Measurements from ENCODE around the gene CLEC12A. TPM values are rescaled to one million over a fixed set of nuclear protein-coding genes. Genes with fewer than 3 reads are reported as not detected.
"Not testable (repeated sequence)": the region's sequence is repeated elsewhere in the genome, so short reads cannot be mapped to it uniquely, and the experiment has no call there.

Gene CLEC12A
- total and polyA plus RNA-seq, 5 donors from 2014 or later, result 0.27 to 1.0 TPM; not detected in 3

GRCh38 chr12:9973949-9974348 is 2.7 kb downstream of the CLEC12A start:
- Mint-ChIP-seq H3K36me3 (no peaks in the 10 kb centered on the region), H3K4me3 (no peak overlapping the region), H3K27me3 (peaks cover 44% of the 10 kb centered on the region), H3K27ac (peak overlapping the region in 1 of 3 donors; percentile 4), H3K4me1 (no peaks in the 10 kb centered on the region), H3K9me3 (peaks cover 0 to 6% (median 1%) of the 10 kb centered on the region in 7 donors)
- DNase-seq (no peak), ATAC-seq (ENCODE audit: low read depth in 2 of 2) (no peak)
- Histone ChIP-seq H3K4me3 (ENCODE audit: low read depth, low read length) (no peak overlapping the region), H3K9me3 (ENCODE audit: control insufficient read depth in 2 of 2, low read length in 2 of 2) (peaks cover 0 to 3% of the 10 kb centered on the region in 2 experiments), H3K4me1 (ENCODE audit: control insufficient read depth, insufficient read depth, low read length, poor library complexity, severe bottlenecking) (no peaks in the 10 kb centered on the region), H3K27me3 (ENCODE audit: control insufficient read depth, insufficient read depth, low read length) (peaks cover 11% of the 10 kb centered on the region), H3K36me3 (ENCODE audit: control insufficient read depth, insufficient read depth, low read length) (no peaks in the 10 kb centered on the region), H3K27ac (ENCODE audit: insufficient read depth, low read length, poor library complexity, severe bottlenecking) (no peak overlapping the region)

GRCh38 chr12:9974731-9975130 is 3.5 kb downstream of the CLEC12A start:
- H3K4me3 ChIP-seq (ENCODE audit: low read depth, low read length); ATAC-seq (ENCODE audit: low read depth in 2 of 2); H3K4me3 Mint-ChIP-seq; H3K9me3 ChIP-seq (ENCODE audit: control insufficient read depth in 2 of 2, low read length in 2 of 2); H3K36me3 Mint-ChIP-seq; H3K9me3 Mint-ChIP-seq; H3K27ac ChIP-seq (ENCODE audit: insufficient read depth, low read length, poor library complexity, severe bottlenecking); H3K36me3 ChIP-seq (ENCODE audit: control insufficient read depth, insufficient read depth, low read length); H3K27ac Mint-ChIP-seq; DNase-seq; H3K4me1 Mint-ChIP-seq; H3K4me1 ChIP-seq (ENCODE audit: control insufficient read depth, insufficient read depth, low read length, poor library complexity, severe bottlenecking): not testable (repeated sequence)
- H3K27me3 Mint-ChIP-seq, result peaks cover 52% of the 10 kb centered on the region
- peaks cover 11% of the 10 kb centered on the region for H3K27me3 ChIP-seq (ENCODE audit: control insufficient read depth, insufficient read depth, low read length)

GRCh38 chr12:9975614-9976013 is 4.4 kb downstream of the CLEC12A start:
- Histone ChIP-seq H3K4me1 (ENCODE audit: control insufficient read depth, insufficient read depth, low read length, poor library complexity, severe bottlenecking) (no peaks in the 10 kb centered on the region), H3K4me3 (ENCODE audit: low read depth, low read length) (no peak overlapping the region), H3K27me3 (ENCODE audit: control insufficient read depth, insufficient read depth, low read length) (peaks cover 11% of the 10 kb centered on the region), H3K36me3 (ENCODE audit: control insufficient read depth, insufficient read depth, low read length) (no peaks in the 10 kb centered on the region), H3K9me3 (ENCODE audit: control insufficient read depth in 2 of 2, low read length in 2 of 2) (peaks cover 0 to 3% of the 10 kb centered on the region in 2 experiments), H3K27ac (ENCODE audit: insufficient read depth, low read length, poor library complexity, severe bottlenecking) (no peak overlapping the region)
- no peak overlapping the region for H3K27ac Mint-ChIP-seq
- peaks cover 0 to 6% (median 1%) of the 10 kb centered on the region in 7 donors for H3K9me3 Mint-ChIP-seq
- no peaks in the 10 kb centered on the region for H3K4me1 Mint-ChIP-seq
- DNase-seq (no peak), ATAC-seq (ENCODE audit: low read depth in 2 of 2) (no peak)
- peaks cover 57% of the 10 kb centered on the region for H3K27me3 Mint-ChIP-seq
- H3K4me3 Mint-ChIP-seq, result no peak overlapping the region
- H3K36me3 Mint-ChIP-seq, result no peaks in the 10 kb centered on the region

GRCh38 chr12:9976626-9977025 is 5.4 kb downstream of the CLEC12A start:
- H3K36me3 ChIP-seq (ENCODE audit: control insufficient read depth, insufficient read depth, low read length); H3K9me3 Mint-ChIP-seq; H3K4me3 Mint-ChIP-seq; H3K4me3 ChIP-seq (ENCODE audit: low read depth, low read length); H3K4me1 ChIP-seq (ENCODE audit: control insufficient read depth, insufficient read depth, low read length, poor library complexity, severe bottlenecking); H3K36me3 Mint-ChIP-seq; H3K27ac ChIP-seq (ENCODE audit: insufficient read depth, low read length, poor library complexity, severe bottlenecking); H3K9me3 ChIP-seq (ENCODE audit: control insufficient read depth in 2 of 2, low read length in 2 of 2); ATAC-seq (ENCODE audit: low read depth in 2 of 2); DNase-seq; H3K27ac Mint-ChIP-seq; H3K4me1 Mint-ChIP-seq: not testable (repeated sequence)
- H3K27me3 ChIP-seq (ENCODE audit: control insufficient read depth, insufficient read depth, low read length), result peaks cover 17% of the 10 kb centered on the region
- peaks cover 59% of the 10 kb centered on the region for H3K27me3 Mint-ChIP-seq

GRCh38 chr12:9977916-9978315 is 6.7 kb downstream of the CLEC12A start:
- DNase-seq (no peak), ATAC-seq (ENCODE audit: low read depth in 2 of 2) (no peak)
- no peak overlapping the region for H3K27ac Mint-ChIP-seq
- Histone ChIP-seq H3K36me3 (ENCODE audit: control insufficient read depth, insufficient read depth, low read length) (no peaks in the 10 kb centered on the region), H3K4me3 (ENCODE audit: low read depth, low read length) (no peak overlapping the region), H3K27ac (ENCODE audit: insufficient read depth, low read length, poor library complexity, severe bottlenecking) (no peak overlapping the region), H3K9me3 (ENCODE audit: control insufficient read depth in 2 of 2, low read length in 2 of 2) (peaks cover 0 to 3% of the 10 kb centered on the region in 2 experiments), H3K4me1 (ENCODE audit: control insufficient read depth, insufficient read depth, low read length, poor library complexity, severe bottlenecking) (no peaks in the 10 kb centered on the region), H3K27me3 (ENCODE audit: control insufficient read depth, insufficient read depth, low read length) (peaks cover 21% of the 10 kb centered on the region)
- H3K9me3 Mint-ChIP-seq, result peaks cover 0 to 6% (median 1%) of the 10 kb centered on the region in 7 donors
- H3K4me3 Mint-ChIP-seq, result no peak overlapping the region
- H3K4me1 Mint-ChIP-seq, result no peaks in the 10 kb centered on the region
- peaks cover 55% of the 10 kb centered on the region for H3K27me3 Mint-ChIP-seq
- H3K36me3 Mint-ChIP-seq, result no peaks in the 10 kb centered on the region

GRCh38 chr12:9980126-9980525 is 8.9 kb downstream of the CLEC12A start:
- Mint-ChIP-seq H3K4me1 (no peaks in the 10 kb centered on the region), H3K4me3 (no peak overlapping the region), H3K9me3 (peaks cover 0 to 3% (median 0%) of the 10 kb centered on the region in 7 donors), H3K27me3 (peaks cover 52% of the 10 kb centered on the region), H3K27ac (no peak overlapping the region), H3K36me3 (no peaks in the 10 kb centered on the region)
- ATAC-seq (ENCODE audit: low read depth in 2 of 2) (no peak), DNase-seq (no peak)
- H3K36me3 ChIP-seq (ENCODE audit: control insufficient read depth, insufficient read depth, low read length), result no peaks in the 10 kb centered on the region
- H3K9me3 ChIP-seq (ENCODE audit: control insufficient read depth in 2 of 2, low read length in 2 of 2), result peaks cover 0 to 3% of the 10 kb centered on the region in 2 experiments
- no peak overlapping the region for H3K4me3 ChIP-seq (ENCODE audit: low read depth, low read length)
- no peaks in the 10 kb centered on the region for H3K4me1 ChIP-seq (ENCODE audit: control insufficient read depth, insufficient read depth, low read length, poor library complexity, severe bottlenecking)
- no peak overlapping the region for H3K27ac ChIP-seq (ENCODE audit: insufficient read depth, low read length, poor library complexity, severe bottlenecking)
- peaks cover 17% of the 10 kb centered on the region for H3K27me3 ChIP-seq (ENCODE audit: control insufficient read depth, insufficient read depth, low read length)

- H3K36me3 ChIP-seq (ENCODE audit: control insufficient read depth, insufficient read depth, low read length), result no peaks in the 10 kb centered on the region
- no peak overlapping the region for H3K27ac ChIP-seq (ENCODE audit: insufficient read depth, low read length, poor library complexity, severe bottlenecking)
- Mint-ChIP-seq H3K9me3 (peaks cover 0 to 4% (median 0%) of the 10 kb centered on the region in 7 donors), H3K36me3 (no peaks in the 10 kb centered on the region), H3K4me3 (no peak overlapping the region), H3K4me1 (no peaks in the 10 kb centered on the region), H3K27ac (peak overlapping the region in 1 of 3 donors; percentile 16), H3K27me3 (peaks cover 34% of the 10 kb centered on the region)
- peaks cover 36% of the 10 kb centered on the region for H3K27me3 ChIP-seq (ENCODE audit: control insufficient read depth, insufficient read depth, low read length)
- no peak overlapping the region for H3K4me3 ChIP-seq (ENCODE audit: low read depth, low read length)
- no peaks in the 10 kb centered on the region for H3K9me3 ChIP-seq (ENCODE audit: control insufficient read depth in 2 of 2, low read length in 2 of 2)
- ATAC-seq (ENCODE audit: low read depth in 2 of 2) (no peak), DNase-seq (no peak)
- no peaks in the 10 kb centered on the region for H3K4me1 ChIP-seq (ENCODE audit: control insufficient read depth, insufficient read depth, low read length, poor library complexity, severe bottlenecking)
These were observed 20.7 kb downstream of the CLEC12A start for GRCh38 chr12:9991876-9992275.

- Mint-ChIP-seq H3K36me3 (no peaks in the 10 kb centered on the region), H3K27ac (no peak overlapping the region), H3K9me3 (peaks cover 0 to 4% (median 0%) of the 10 kb centered on the region in 7 donors), H3K27me3 (peaks cover 31% of the 10 kb centered on the region), H3K4me1 (no peaks in the 10 kb centered on the region), H3K4me3 (no peak overlapping the region)
- no peak for ATAC-seq (ENCODE audit: low read depth in 2 of 2)
- no peak for DNase-seq
- Histone ChIP-seq H3K4me1 (ENCODE audit: control insufficient read depth, insufficient read depth, low read length, poor library complexity, severe bottlenecking) (no peaks in the 10 kb centered on the region), H3K27me3 (ENCODE audit: control insufficient read depth, insufficient read depth, low read length) (peaks cover 38% of the 10 kb centered on the region), H3K36me3 (ENCODE audit: control insufficient read depth, insufficient read depth, low read length) (no peaks in the 10 kb centered on the region), H3K4me3 (ENCODE audit: low read depth, low read length) (no peak overlapping the region), H3K27ac (ENCODE audit: insufficient read depth, low read length, poor library complexity, severe bottlenecking) (no peak overlapping the region), H3K9me3 (ENCODE audit: control insufficient read depth in 2 of 2, low read length in 2 of 2) (no peaks in the 10 kb centered on the region)
These were observed 21.1 kb downstream of the CLEC12A start for GRCh38 chr12:9992296-9992695.
